SK-N-SH (cell line): ENCODE data around the gene FLAD1.

Source experiments
- JUND ChIP-seq: IDR thresholded peaks from 2 replicates; pipeline ENCODE4 v1.4.0; 2012
- POLR2AphosphoS5 ChIP-seq: IDR thresholded peaks from 2 replicates; pipeline ENCODE4 v1.6.1; 2012; ENCODE audit warnings: low read depth, low read length
- RAD21 ChIP-seq: IDR thresholded peaks from 2 replicates; pipeline ENCODE4 v1.6.1; 2012; ENCODE audit warnings: mild to moderate bottlenecking, low read length
- REST ChIP-seq: IDR thresholded peaks from 2 replicates; pipeline ENCODE4 v1.6.1; 2012; ENCODE audit warnings: mild to moderate bottlenecking, low read depth, low read length, moderate library complexity
- RFX5 ChIP-seq: IDR thresholded peaks from 2 replicates; pipeline ENCODE4 v1.6.1; 2012; ENCODE audit warnings: mild to moderate bottlenecking, improper control_type of control experiment, low read length
- SMC3 ChIP-seq: IDR thresholded peaks from 2 replicates; pipeline ENCODE4 v1.6.1; 2012; ENCODE audit warnings: low read depth, low read length, improper control_type of control experiment
- TAF1 ChIP-seq: IDR thresholded peaks from 2 replicates; pipeline ENCODE4 v1.6.1; 2012; ENCODE audit warnings: low read depth, mild to moderate bottlenecking, low read length, moderate library complexity, borderline replicate concordance
- TF ChIP-seq, protein P1 (sequence below): fragments of 200-600 bp; sonication (generic); IDR thresholded peaks from 2 replicates; pipeline ENCODE4 v1.6.1; 2017; ENCODE audit warnings: antibody characterized with exemption, mild to moderate bottlenecking, moderate library complexity

DNA sequence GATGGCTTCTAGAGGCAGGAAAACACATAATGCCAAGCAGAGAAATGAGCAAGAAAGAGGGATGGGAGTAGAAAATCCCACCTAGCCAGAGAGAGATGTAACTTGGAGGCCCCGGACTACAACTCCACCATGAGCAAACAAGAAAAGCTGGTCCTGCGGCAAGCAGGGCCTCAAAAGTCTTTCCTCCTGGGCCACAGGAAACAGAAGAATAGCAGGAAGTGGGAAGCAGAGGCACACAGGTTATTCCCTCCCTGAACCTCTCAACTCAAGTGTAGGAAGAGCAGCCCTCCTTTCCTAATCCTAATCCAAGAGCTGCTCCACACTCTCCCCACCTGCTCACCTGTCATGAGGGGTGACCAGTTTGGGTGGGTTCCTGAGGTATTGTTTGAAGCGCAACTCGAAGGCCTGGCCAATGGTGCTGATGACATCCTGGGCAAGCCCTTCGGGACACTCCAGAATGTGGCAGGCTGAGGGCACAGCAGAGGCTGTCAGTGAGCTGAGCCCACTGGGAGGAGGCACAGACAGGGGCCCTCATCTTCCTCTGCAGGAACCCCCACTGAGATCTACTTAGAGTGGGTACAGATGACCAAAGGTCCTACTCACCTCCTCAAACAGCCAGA, 15.7 kb upstream of the FLAD1 start:
- TF ChIP-seq SMC3 (no peak), POLR2AphosphoS5 (no peak), REST (no peak), JUND (no peak), RFX5 (no peak), RAD21 (no peak), TAF1 (no peak)
- TF ChIP-seq, protein P1, sequence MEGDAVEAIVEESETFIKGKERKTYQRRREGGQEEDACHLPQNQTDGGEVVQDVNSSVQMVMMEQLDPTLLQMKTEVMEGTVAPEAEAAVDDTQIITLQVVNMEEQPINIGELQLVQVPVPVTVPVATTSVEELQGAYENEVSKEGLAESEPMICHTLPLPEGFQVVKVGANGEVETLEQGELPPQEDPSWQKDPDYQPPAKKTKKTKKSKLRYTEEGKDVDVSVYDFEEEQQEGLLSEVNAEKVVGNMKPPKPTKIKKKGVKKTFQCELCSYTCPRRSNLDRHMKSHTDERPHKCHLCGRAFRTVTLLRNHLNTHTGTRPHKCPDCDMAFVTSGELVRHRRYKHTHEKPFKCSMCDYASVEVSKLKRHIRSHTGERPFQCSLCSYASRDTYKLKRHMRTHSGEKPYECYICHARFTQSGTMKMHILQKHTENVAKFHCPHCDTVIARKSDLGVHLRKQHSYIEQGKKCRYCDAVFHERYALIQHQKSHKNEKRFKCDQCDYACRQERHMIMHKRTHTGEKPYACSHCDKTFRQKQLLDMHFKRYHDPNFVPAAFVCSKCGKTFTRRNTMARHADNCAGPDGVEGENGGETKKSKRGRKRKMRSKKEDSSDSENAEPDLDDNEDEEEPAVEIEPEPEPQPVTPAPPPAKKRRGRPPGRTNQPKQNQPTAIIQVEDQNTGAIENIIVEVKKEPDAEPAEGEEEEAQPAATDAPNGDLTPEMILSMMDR = no peak
